ENCODE data around the gene CRIM1. TPM values are rescaled to one million over a fixed set of nuclear protein-coding genes. Genes with fewer than 3 reads are reported as not detected.

Gene CRIM1
- total RNA-seq, 2 donors from 2014 or later = 26.7 to 26.9 TPM

DNA sequence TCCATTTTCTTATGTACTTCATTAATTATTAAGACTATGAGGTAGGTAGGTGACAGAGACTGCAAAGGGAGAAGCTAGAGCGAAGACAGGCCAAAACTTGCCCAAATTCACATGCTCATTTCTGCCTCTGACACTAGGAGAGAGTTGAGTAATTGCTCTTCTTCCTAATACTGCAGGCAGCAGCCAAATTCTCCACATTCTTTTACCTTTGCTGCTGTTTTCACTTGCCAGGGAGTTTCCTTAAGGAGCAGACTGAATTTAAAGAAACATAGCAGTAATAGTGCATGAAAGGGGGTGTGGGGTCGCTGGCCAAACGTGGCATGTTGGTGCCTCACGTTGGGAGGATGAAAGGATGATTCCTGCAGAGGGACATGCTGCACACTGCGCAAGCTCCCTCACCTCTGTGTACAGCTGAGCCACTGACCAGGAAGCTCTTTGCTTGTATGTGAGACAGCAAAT, 12.3 kb downstream of the CRIM1 start:
- no peak overlapping the region for H3K4me3 Mint-ChIP-seq
- H3K4me1 ChIP-seq (ENCODE audit: control insufficient read depth, insufficient read depth, low read length) = peaks cover 44% of the 10 kb centered on the region
- peak overlapping the region; percentile 70 for H3K4me3 ChIP-seq (ENCODE audit: low read length)
- H3K27ac ChIP-seq (ENCODE audit: low read depth, low read length) = no peak overlapping the region
- H3K9me3 Mint-ChIP-seq = no peaks in the 10 kb centered on the region
- no peaks in the 10 kb centered on the region for H3K9me3 ChIP-seq (ENCODE audit: control insufficient read depth, low read length)
- WGBS, 2 experiments (ENCODE audit: insufficient coverage in 1 of 2, insufficient read length in 1 of 2) = 44 to 47% methylated on average over 5 of the region's 5 CpGs
- DNase-seq = no peak
- peak overlapping the region; percentile 23 for H3K9ac ChIP-seq (ENCODE audit: extremely low read depth, low read length, poor library complexity, severe bottlenecking)
- peaks cover 8% of the 10 kb centered on the region for H3K36me3 ChIP-seq (ENCODE audit: control insufficient read depth, insufficient read depth, low read length)
- H3K4me1 Mint-ChIP-seq = peaks cover 75% of the 10 kb centered on the region
- TF ChIP-seq, protein P1, sequence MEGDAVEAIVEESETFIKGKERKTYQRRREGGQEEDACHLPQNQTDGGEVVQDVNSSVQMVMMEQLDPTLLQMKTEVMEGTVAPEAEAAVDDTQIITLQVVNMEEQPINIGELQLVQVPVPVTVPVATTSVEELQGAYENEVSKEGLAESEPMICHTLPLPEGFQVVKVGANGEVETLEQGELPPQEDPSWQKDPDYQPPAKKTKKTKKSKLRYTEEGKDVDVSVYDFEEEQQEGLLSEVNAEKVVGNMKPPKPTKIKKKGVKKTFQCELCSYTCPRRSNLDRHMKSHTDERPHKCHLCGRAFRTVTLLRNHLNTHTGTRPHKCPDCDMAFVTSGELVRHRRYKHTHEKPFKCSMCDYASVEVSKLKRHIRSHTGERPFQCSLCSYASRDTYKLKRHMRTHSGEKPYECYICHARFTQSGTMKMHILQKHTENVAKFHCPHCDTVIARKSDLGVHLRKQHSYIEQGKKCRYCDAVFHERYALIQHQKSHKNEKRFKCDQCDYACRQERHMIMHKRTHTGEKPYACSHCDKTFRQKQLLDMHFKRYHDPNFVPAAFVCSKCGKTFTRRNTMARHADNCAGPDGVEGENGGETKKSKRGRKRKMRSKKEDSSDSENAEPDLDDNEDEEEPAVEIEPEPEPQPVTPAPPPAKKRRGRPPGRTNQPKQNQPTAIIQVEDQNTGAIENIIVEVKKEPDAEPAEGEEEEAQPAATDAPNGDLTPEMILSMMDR (conservative IDR thresholded peaks at IDR 0.05) = peak; percentile 15
- no peaks in the 10 kb centered on the region for H3K27me3 ChIP-seq (ENCODE audit: control insufficient read depth, insufficient read depth, low read length, poor library complexity, severe bottlenecking)
- no peaks in the 10 kb centered on the region for H3K27me3 Mint-ChIP-seq (ENCODE audit: insufficient read depth)
- H3K27ac Mint-ChIP-seq = peak overlapping the region; percentile 57
- no peaks in the 10 kb centered on the region for H3K36me3 Mint-ChIP-seq (ENCODE audit: low read depth)

DNA sequence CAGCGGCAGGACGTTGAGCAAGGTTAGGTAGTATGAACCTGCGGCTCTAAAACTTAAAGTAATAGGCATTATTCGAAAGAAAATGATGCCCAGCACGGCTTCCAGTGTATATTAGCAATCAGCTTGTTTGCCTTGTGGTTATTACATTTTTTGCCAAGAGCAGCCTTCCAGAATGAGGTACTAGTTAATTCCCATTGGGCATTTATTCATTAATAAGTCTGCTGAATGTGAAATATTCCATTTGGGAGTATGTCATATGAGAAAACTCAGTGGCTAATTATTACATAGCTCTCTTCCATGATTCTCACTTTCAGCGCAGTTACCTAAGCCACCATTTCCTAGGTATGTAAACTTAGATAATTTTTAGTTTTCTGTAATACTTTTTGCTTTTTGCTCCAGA, 12.9 kb downstream of the CRIM1 start:
- peaks cover 8% of the 10 kb centered on the region for H3K36me3 ChIP-seq (ENCODE audit: control insufficient read depth, insufficient read depth, low read length)
- peaks cover 79% of the 10 kb centered on the region for H3K4me1 Mint-ChIP-seq
- H3K4me3 ChIP-seq (ENCODE audit: low read length) = peak overlapping the region; percentile 70
- H3K27me3 ChIP-seq (ENCODE audit: control insufficient read depth, insufficient read depth, low read length, poor library complexity, severe bottlenecking) = no peaks in the 10 kb centered on the region
- TF ChIP-seq, protein P1 (conservative IDR thresholded peaks at IDR 0.05) = no peak
- H3K9me3 ChIP-seq (ENCODE audit: control insufficient read depth, low read length) = no peaks in the 10 kb centered on the region
- H3K36me3 Mint-ChIP-seq (ENCODE audit: low read depth) = no peaks in the 10 kb centered on the region
- H3K9me3 Mint-ChIP-seq = no peaks in the 10 kb centered on the region
- peaks cover 44% of the 10 kb centered on the region for H3K4me1 ChIP-seq (ENCODE audit: control insufficient read depth, insufficient read depth, low read length)
- no peak overlapping the region for H3K4me3 Mint-ChIP-seq
- DNase-seq = no peak
- no peak overlapping the region for H3K27ac ChIP-seq (ENCODE audit: low read depth, low read length)
- H3K9ac ChIP-seq (ENCODE audit: extremely low read depth, low read length, poor library complexity, severe bottlenecking) = no peak overlapping the region
- no peaks in the 10 kb centered on the region for H3K27me3 Mint-ChIP-seq (ENCODE audit: insufficient read depth)
- WGBS, 2 experiments (ENCODE audit: insufficient coverage in 1 of 2, insufficient read length in 1 of 2) = 94 to 98% methylated on average over 5 of the region's 6 CpGs
- no peak overlapping the region for H3K27ac Mint-ChIP-seq

DNA sequence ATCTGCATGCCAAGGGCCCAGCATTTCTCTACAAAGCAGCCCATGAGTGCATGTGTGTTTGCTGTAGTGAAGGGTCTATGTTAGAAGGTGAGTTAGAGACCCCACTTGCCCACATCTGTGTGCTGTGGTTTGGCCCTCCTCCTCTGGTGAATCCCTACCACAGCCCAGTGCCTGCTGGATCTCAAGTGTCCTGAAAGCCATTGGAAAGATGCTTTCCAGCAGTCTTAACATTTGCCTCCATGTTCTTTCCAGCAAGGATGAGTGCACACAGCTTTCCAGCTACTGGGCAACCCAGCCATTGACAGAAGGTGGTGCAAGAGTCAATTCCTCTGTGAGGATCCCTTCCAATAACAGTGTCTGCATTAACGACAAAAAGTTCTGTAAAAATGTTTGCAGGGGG, 13.6 kb downstream of the CRIM1 start:
- no peak overlapping the region for H3K4me3 Mint-ChIP-seq
- H3K4me1 ChIP-seq (ENCODE audit: control insufficient read depth, insufficient read depth, low read length) = peaks cover 40% of the 10 kb centered on the region
- WGBS, 2 experiments (ENCODE audit: insufficient coverage in 1 of 2, insufficient read length in 1 of 2) = 100% methylated on average over 1 of the region's 1 CpG; no CpG with 5 or more reads in 1 of the 2 experiments

More for the DNA sequence above, 13.6 kb downstream of the CRIM1 start:
- no peaks in the 10 kb centered on the region for H3K36me3 Mint-ChIP-seq (ENCODE audit: low read depth)
- TF ChIP-seq, protein P1 (conservative IDR thresholded peaks at IDR 0.05) = no peak
- H3K27me3 Mint-ChIP-seq (ENCODE audit: insufficient read depth) = no peaks in the 10 kb centered on the region
- Histone ChIP-seq H3K9me3 (ENCODE audit: control insufficient read depth, low read length) (no peaks in the 10 kb centered on the region), H3K9ac (ENCODE audit: extremely low read depth, low read length, poor library complexity, severe bottlenecking) (no peak overlapping the region), H3K27me3 (ENCODE audit: control insufficient read depth, insufficient read depth, low read length, poor library complexity, severe bottlenecking) (no peaks in the 10 kb centered on the region), H3K27ac (ENCODE audit: low read depth, low read length) (no peak overlapping the region), H3K36me3 (ENCODE audit: control insufficient read depth, insufficient read depth, low read length) (peaks cover 10% of the 10 kb centered on the region), H3K4me3 (ENCODE audit: low read length) (no peak overlapping the region)
- peaks cover 79% of the 10 kb centered on the region for H3K4me1 Mint-ChIP-seq
- no peaks in the 10 kb centered on the region for H3K9me3 Mint-ChIP-seq
- DNase-seq = no peak
- H3K27ac Mint-ChIP-seq = no peak overlapping the region

All from endodermal cell (in vitro differentiated cells).